HG02973 (cell line): ENCODE measurements around the gene PLCH1.

Experiments
- ATAC-seq: cut with Tn5 transposase; IDR thresholded peaks from one replicate; pipeline ENCODE4 v1.9.1; 2021; ENCODE audit warnings: moderate library complexity; ENCODE audit not compliant: unreplicated experiment

PLCH1 gene

GRCh38 chr3:155491696-155492095, 253.2 kb downstream of the PLCH1 start:
- no peak for ATAC-seq

- no peak for ATAC-seq
These were observed 256.2 kb downstream of the PLCH1 start for GRCh38 chr3:155488671-155489070.

GRCh38 chr3:155485897-155486296, 259.0 kb downstream of the PLCH1 start:
- no peak for ATAC-seq

- no peak for ATAC-seq
These were observed 263.3 kb downstream of the PLCH1 start for GRCh38 chr3:155481591-155481990.

GRCh38 chr3:155481089-155481488, 263.8 kb downstream of the PLCH1 start:
- ATAC-seq = no peak

GRCh38 chr3:155465664-155466063, 279.2 kb downstream of the PLCH1 start:
- no peak for ATAC-seq

GRCh38 chr3:155462672-155463071, 282.2 kb downstream of the PLCH1 start:
- ATAC-seq = no peak

GRCh38 chr3:155457591-155457990, 287.3 kb downstream of the PLCH1 start:
- ATAC-seq = no peak

GRCh38 chr3:155455765-155456164, 289.1 kb downstream of the PLCH1 start:
- no peak for ATAC-seq

GRCh38 chr3:155453512-155453911, 291.4 kb downstream of the PLCH1 start:
- ATAC-seq = no peak

GRCh38 chr3:155449613-155450267, 295.1 kb downstream of the PLCH1 start:
- no peak for ATAC-seq

GRCh38 chr3:155448531-155448930, 296.3 kb downstream of the PLCH1 start:
- no peak for ATAC-seq

- no peak for ATAC-seq
These were observed 298.5 kb downstream of the PLCH1 start for GRCh38 chr3:155446366-155446765.

GRCh38 chr3:155444771-155445170, 300.1 kb downstream of the PLCH1 start:
- no peak for ATAC-seq

GRCh38 chr3:155443815-155444214, 301.1 kb downstream of the PLCH1 start:
- no peak for ATAC-seq

- ATAC-seq = no peak
These were observed 302.8 kb downstream of the PLCH1 start for GRCh38 chr3:155442072-155442471.

- no peak for ATAC-seq
These were observed 303.4 kb downstream of the PLCH1 start for GRCh38 chr3:155441506-155441905.

- no peak for ATAC-seq
These were observed 303.8 kb downstream of the PLCH1 start for GRCh38 chr3:155441026-155441425.

GRCh38 chr3:155435821-155436220, 309.1 kb downstream of the PLCH1 start:
- no peak for ATAC-seq

GRCh38 chr3:155431856-155432570, 312.9 kb downstream of the PLCH1 start:
- no peak for ATAC-seq

GRCh38 chr3:155428563-155428962, 316.3 kb downstream of the PLCH1 start:
- ATAC-seq = no peak

- ATAC-seq = no peak
These were observed 318.2 kb downstream of the PLCH1 start for GRCh38 chr3:155426524-155427230.
